ENCODE data around the gene EFCC1.

EFCC1 gene

GRCh38 chr3:129032716-129033115, 31.6 kb downstream of the EFCC1 start:
- no peak for TF ChIP-seq CTCF (IDR thresholded peaks at IDR 0.05; ENCODE audit: low read depth, low read length)
- no peak for DNase-seq (ENCODE audit: extremely low read depth, low read depth)

GRCh38 chr3:129033151-129033550, 32.0 kb downstream of the EFCC1 start:
- TF ChIP-seq CTCF (IDR thresholded peaks at IDR 0.05; ENCODE audit: low read depth, low read length): no peak
- DNase-seq (ENCODE audit: extremely low read depth, low read depth): no peak

GRCh38 chr3:129033633-129034321, 32.7 kb downstream of the EFCC1 start:
- DNase-seq (ENCODE audit: extremely low read depth, low read depth): no peak
- no peak for TF ChIP-seq CTCF (IDR thresholded peaks at IDR 0.05; ENCODE audit: low read depth, low read length)

GRCh38 chr3:129034642-129035041, 33.5 kb downstream of the EFCC1 start:
- no peak for DNase-seq (ENCODE audit: extremely low read depth, low read depth)
- no peak for TF ChIP-seq CTCF (IDR thresholded peaks at IDR 0.05; ENCODE audit: low read depth, low read length)

GRCh38 chr3:129035360-129036221, 34.5 kb downstream of the EFCC1 start:
- no peak for DNase-seq (ENCODE audit: extremely low read depth, low read depth)
- no peak for TF ChIP-seq CTCF (IDR thresholded peaks at IDR 0.05; ENCODE audit: low read depth, low read length)

- no peak for DNase-seq (ENCODE audit: extremely low read depth, low read depth)
- no peak for TF ChIP-seq CTCF (IDR thresholded peaks at IDR 0.05; ENCODE audit: low read depth, low read length)
Observed at GRCh38 chr3:129036222-129037092, 35.4 kb downstream of the EFCC1 start.
